ENCODE results near the gene NMNAT2. TPM values are rescaled to one million over a fixed set of nuclear protein-coding genes. Genes with fewer than 3 reads are reported as not detected.
"Not testable (repeated sequence)": the region's sequence is repeated elsewhere in the genome, so short reads cannot be mapped to it uniquely, and the experiment has no call there.

The NMNAT2 gene
- total RNA-seq, 1 experiment from 2014 or later = 1.6 TPM

GRCh38 chr1:183247931-183248330 lies 170.2 kb downstream of the NMNAT2 start:
- DNase-seq = no peak
- Histone ChIP-seq H3K36me3 (replicated peaks; ENCODE audit: control insufficient read depth, insufficient read depth, low read length) (no peaks in the 10 kb centered on the region), H3K4me3 (ENCODE audit: insufficient read depth, low read depth, low read length) (no peak overlapping the region), H3K27me3 (ENCODE audit: control insufficient read depth, insufficient read depth, low read length) (no peaks in the 10 kb centered on the region; the same call in 1 of the 2 replicates)

GRCh38 chr1:183247484-183247883 lies 170.7 kb downstream of the NMNAT2 start:
- DNase-seq = no peak
- Histone ChIP-seq H3K36me3 (replicated peaks; ENCODE audit: control insufficient read depth, insufficient read depth, low read length) (no peaks in the 10 kb centered on the region), H3K27me3 (ENCODE audit: control insufficient read depth, insufficient read depth, low read length) (no peaks in the 10 kb centered on the region; the same call in 1 of the 2 replicates), H3K4me3 (ENCODE audit: insufficient read depth, low read depth, low read length) (no peak overlapping the region)

GRCh38 chr1:183247066-183247465 lies 171.1 kb downstream of the NMNAT2 start:
- no peak for DNase-seq
- Histone ChIP-seq H3K4me3 (ENCODE audit: insufficient read depth, low read depth, low read length) (no peak overlapping the region), H3K36me3 (replicated peaks; ENCODE audit: control insufficient read depth, insufficient read depth, low read length) (no peaks in the 10 kb centered on the region), H3K27me3 (ENCODE audit: control insufficient read depth, insufficient read depth, low read length) (no peaks in the 10 kb centered on the region; the same call in 1 of the 2 replicates)

GRCh38 chr1:183246436-183246835 lies 171.7 kb downstream of the NMNAT2 start:
- Histone ChIP-seq H3K27me3 (ENCODE audit: control insufficient read depth, insufficient read depth, low read length) (no peaks in the 10 kb centered on the region; the same call in 1 of the 2 replicates), H3K36me3 (replicated peaks; ENCODE audit: control insufficient read depth, insufficient read depth, low read length) (no peaks in the 10 kb centered on the region), H3K4me3 (ENCODE audit: insufficient read depth, low read depth, low read length) (no peak overlapping the region)
- no peak for DNase-seq

- Histone ChIP-seq H3K36me3 (replicated peaks; ENCODE audit: control insufficient read depth, insufficient read depth, low read length) (no peaks in the 10 kb centered on the region), H3K27me3 (ENCODE audit: control insufficient read depth, insufficient read depth, low read length) (no peaks in the 10 kb centered on the region; the same call in 1 of the 2 replicates), H3K4me3 (ENCODE audit: insufficient read depth, low read depth, low read length) (no peak overlapping the region)
- no peak for DNase-seq
Observed at GRCh38 chr1:183245357-183245756, 172.8 kb downstream of the NMNAT2 start.

- Histone ChIP-seq H3K4me3 (ENCODE audit: insufficient read depth, low read depth, low read length) (no peak overlapping the region), H3K27me3 (ENCODE audit: control insufficient read depth, insufficient read depth, low read length) (no peaks in the 10 kb centered on the region; the same call in 1 of the 2 replicates), H3K36me3 (replicated peaks; ENCODE audit: control insufficient read depth, insufficient read depth, low read length) (no peaks in the 10 kb centered on the region)
- DNase-seq = no peak
Observed at GRCh38 chr1:183244466-183244865, 173.7 kb downstream of the NMNAT2 start.

GRCh38 chr1:183243161-183244050 lies 174.8 kb downstream of the NMNAT2 start:
- DNase-seq = no peak
- Histone ChIP-seq H3K4me3 (ENCODE audit: insufficient read depth, low read depth, low read length) (no peak overlapping the region), H3K27me3 (ENCODE audit: control insufficient read depth, insufficient read depth, low read length) (no peaks in the 10 kb centered on the region; the same call in 1 of the 2 replicates), H3K36me3 (replicated peaks; ENCODE audit: control insufficient read depth, insufficient read depth, low read length) (no peaks in the 10 kb centered on the region)

- DNase-seq = no peak
- Histone ChIP-seq H3K4me3 (ENCODE audit: insufficient read depth, low read depth, low read length) (no peak overlapping the region), H3K27me3 (ENCODE audit: control insufficient read depth, insufficient read depth, low read length) (no peaks in the 10 kb centered on the region; the same call in 1 of the 2 replicates), H3K36me3 (replicated peaks; ENCODE audit: control insufficient read depth, insufficient read depth, low read length) (no peaks in the 10 kb centered on the region)
Observed at GRCh38 chr1:183242556-183242955, 175.6 kb downstream of the NMNAT2 start.

GRCh38 chr1:183241471-183241870 lies 176.7 kb downstream of the NMNAT2 start:
- Histone ChIP-seq H3K27me3 (ENCODE audit: control insufficient read depth, insufficient read depth, low read length) (no peaks in the 10 kb centered on the region; the same call in 1 of the 2 replicates), H3K36me3 (replicated peaks; ENCODE audit: control insufficient read depth, insufficient read depth, low read length) (no peaks in the 10 kb centered on the region), H3K4me3 (ENCODE audit: insufficient read depth, low read depth, low read length) (no peak overlapping the region)
- DNase-seq = no peak

- not testable (repeated sequence) for H3K4me3 ChIP-seq (ENCODE audit: insufficient read depth, low read depth, low read length); DNase-seq; H3K27me3 ChIP-seq (ENCODE audit: control insufficient read depth, insufficient read depth, low read length); H3K36me3 ChIP-seq (replicated peaks; ENCODE audit: control insufficient read depth, insufficient read depth, low read length)
Observed at GRCh38 chr1:183240853-183241252, 177.3 kb downstream of the NMNAT2 start.

GRCh38 chr1:183240526-183240825 lies 177.7 kb downstream of the NMNAT2 start:
- Histone ChIP-seq H3K27me3 (ENCODE audit: control insufficient read depth, insufficient read depth, low read length) (no peaks in the 10 kb centered on the region; the same call in 1 of the 2 replicates), H3K4me3 (ENCODE audit: insufficient read depth, low read depth, low read length) (no peak overlapping the region), H3K36me3 (replicated peaks; ENCODE audit: control insufficient read depth, insufficient read depth, low read length) (no peaks in the 10 kb centered on the region)
- no peak for DNase-seq

- Histone ChIP-seq H3K36me3 (replicated peaks; ENCODE audit: control insufficient read depth, insufficient read depth, low read length) (no peaks in the 10 kb centered on the region), H3K4me3 (ENCODE audit: insufficient read depth, low read depth, low read length) (no peak overlapping the region), H3K27me3 (ENCODE audit: control insufficient read depth, insufficient read depth, low read length) (no peaks in the 10 kb centered on the region; the same call in 1 of the 2 replicates)
- DNase-seq = no peak
Observed at GRCh38 chr1:183239793-183240525, 178.2 kb downstream of the NMNAT2 start.

GRCh38 chr1:183239220-183239742 lies 178.9 kb downstream of the NMNAT2 start:
- Histone ChIP-seq H3K27me3 (ENCODE audit: control insufficient read depth, insufficient read depth, low read length) (no peaks in the 10 kb centered on the region; the same call in 1 of the 2 replicates), H3K4me3 (ENCODE audit: insufficient read depth, low read depth, low read length) (no peak overlapping the region), H3K36me3 (replicated peaks; ENCODE audit: control insufficient read depth, insufficient read depth, low read length) (no peaks in the 10 kb centered on the region)
- no peak for DNase-seq

GRCh38 chr1:183238071-183238470 lies 180.1 kb downstream of the NMNAT2 start:
- no peaks in the 10 kb centered on the region for H3K36me3 ChIP-seq (replicated peaks; ENCODE audit: control insufficient read depth, insufficient read depth, low read length)
- no peaks in the 10 kb centered on the region; the same call in 1 of the 2 replicates for H3K27me3 ChIP-seq (ENCODE audit: control insufficient read depth, insufficient read depth, low read length)
- H3K4me3 ChIP-seq (ENCODE audit: insufficient read depth, low read depth, low read length) = no peak overlapping the region
- DNase-seq = no peak

Measured in H7 (cell line).